HG03025 (cell line): ENCODE results near the gene TNNT1.

ENCODE experiments used
- ATAC-seq: cut with Tn5 transposase; IDR thresholded peaks from one replicate; pipeline ENCODE4 v1.9.1; 2021; ENCODE audit warnings: mild to moderate bottlenecking, moderate library complexity; ENCODE audit not compliant: unreplicated experiment, low FRiP score

Gene TNNT1

GRCh38 chr19:55146078-55146704 lies 2.8 kb downstream of the TNNT1 start:
- ATAC-seq: no peak

GRCh38 chr19:55145232-55145631 lies 3.8 kb downstream of the TNNT1 start:
- ATAC-seq: no peak

GRCh38 chr19:55141696-55142095 lies 7.3 kb downstream of the TNNT1 start:
- no peak for ATAC-seq

GRCh38 chr19:55137915-55138314 lies 11.1 kb downstream of the TNNT1 start:
- ATAC-seq: no peak

GRCh38 chr19:55136399-55137102 lies 12.5 kb downstream of the TNNT1 start:
- ATAC-seq: no peak

GRCh38 chr19:55134736-55135135 lies 14.3 kb downstream of the TNNT1 start:
- no peak for ATAC-seq

GRCh38 chr19:55133639-55134444 lies 15.2 kb downstream of the TNNT1 start:
- ATAC-seq: no peak

- ATAC-seq: no peak
Observed at GRCh38 chr19:55132453-55133129, 16.4 kb downstream of the TNNT1 start.

- no peak for ATAC-seq
Observed at GRCh38 chr19:55131421-55131820, 17.6 kb downstream of the TNNT1 start.

GRCh38 chr19:55119053-55119452 lies 30.0 kb downstream of the TNNT1 start:
- ATAC-seq: no peak

GRCh38 chr19:55118401-55118991 lies 30.5 kb downstream of the TNNT1 start:
- ATAC-seq: no peak

- peak; percentile 81 for ATAC-seq
Observed at GRCh38 chr19:55117663-55118391, 31.2 kb downstream of the TNNT1 start.

GRCh38 chr19:55116859-55117662 lies 31.9 kb downstream of the TNNT1 start, which contains the start of gene PPP1R12C:
Gene PPP1R12C (minus strand): TSS chr19:55117637. CDS start chr19:55117543, 94 bp downstream.
- ATAC-seq: no peak

GRCh38 chr19:55116232-55116858 lies 32.7 kb downstream of the TNNT1 start:
- no peak for ATAC-seq

- ATAC-seq: no peak
Observed at GRCh38 chr19:55115446-55116065, 33.5 kb downstream of the TNNT1 start.

GRCh38 chr19:55114566-55115145 lies 34.4 kb downstream of the TNNT1 start:
- ATAC-seq: no peak

- ATAC-seq: no peak
Observed at GRCh38 chr19:55113570-55114039, 35.4 kb downstream of the TNNT1 start.
